H9 (cell line): ENCODE measurements around the gene NCMAP. TPM values are rescaled to one million over a fixed set of nuclear protein-coding genes. Genes with fewer than 3 reads are reported as not detected.
A peak's percentile ranks its signal among the peaks of the same experiment; 100 is the strongest.

ENCODE experiments used
- DNase-seq: peaks from one replicate; pipeline ENCODE4 v3.0.0-alpha.2; 2017
- H2AFZ ChIP-seq: one replicate; pipeline ENCODE4 v1.6.1; 2013; ENCODE audit warnings: mild to moderate bottlenecking, low read length, control low read depth, moderate library complexity
- H2AK5ac ChIP-seq: 2 replicates; pipeline ENCODE4 v1.6.1; 2013; ENCODE audit warnings: low read length, control low read depth, mixed read lengths; ENCODE audit not compliant: insufficient read length
- H2BK120ac ChIP-seq: one replicate; pipeline ENCODE4 v1.6.1; 2013; ENCODE audit warnings: low read depth, mild to moderate bottlenecking, low read length, control low read depth, inconsistent platforms; ENCODE audit not compliant: poor library complexity, severe bottlenecking
- H2BK12ac ChIP-seq: 2 replicates; pipeline ENCODE4 v1.6.1; 2013; ENCODE audit warnings: low read length, control low read depth, mixed read lengths, low read depth; ENCODE audit not compliant: insufficient read length
- H2BK15ac ChIP-seq: 2 replicates; pipeline ENCODE4 v1.6.1; 2013; ENCODE audit warnings: low read depth, low read length, control low read depth
- H2BK20ac ChIP-seq: one replicate; pipeline ENCODE4 v1.6.1; 2013; ENCODE audit warnings: low read depth, mild to moderate bottlenecking, low read length, control low read depth, inconsistent platforms; ENCODE audit not compliant: poor library complexity, severe bottlenecking
- H2BK5ac ChIP-seq: 2 replicates; pipeline ENCODE4 v1.6.1; 2013; ENCODE audit warnings: low read length, control low read depth, mixed read lengths; ENCODE audit not compliant: insufficient read length
- H3K14ac ChIP-seq: 2 replicates; pipeline ENCODE4 v1.6.1; 2013; ENCODE audit warnings: low read length, control low read depth; ENCODE audit not compliant: insufficient read depth
- H3K18ac ChIP-seq: 2 replicates; pipeline ENCODE4 v1.6.1; 2013; ENCODE audit warnings: low read depth, mild to moderate bottlenecking, mixed read lengths, low read length, control low read depth; ENCODE audit not compliant: insufficient read length
- H3K23ac ChIP-seq: 2 replicates; pipeline ENCODE4 v1.6.1; 2013; ENCODE audit warnings: low read length, control low read depth, mixed read lengths, low read depth; ENCODE audit not compliant: insufficient read length
- H3K23me2 ChIP-seq: 2 replicates; pipeline ENCODE4 v1.6.1; 2013; ENCODE audit warnings: low read depth, mild to moderate bottlenecking, mixed read lengths, low read length, control low read depth; ENCODE audit not compliant: insufficient read length, poor library complexity, severe bottlenecking
- H3K27ac ChIP-seq: 2 replicates; pipeline ENCODE4 v1.5.1; 2013; ENCODE audit warnings: low read length, control low read depth, mixed read lengths, low read depth; ENCODE audit not compliant: insufficient read length
- H3K27me3 ChIP-seq: 2 replicates; pipeline ENCODE4 v1.6.1; 2013; ENCODE audit warnings: low read length, control low read depth, inconsistent platforms; ENCODE audit not compliant: insufficient read depth
- H3K4ac ChIP-seq: 2 replicates; pipeline ENCODE4 v1.6.1; 2013; ENCODE audit warnings: low read depth, mild to moderate bottlenecking, control low read depth, inconsistent platforms, low read length, moderate library complexity
- H3K4me1 ChIP-seq: 2 replicates; pipeline ENCODE4 v1.6.1; 2013; ENCODE audit warnings: low read length, control low read depth, inconsistent platforms; ENCODE audit not compliant: insufficient read depth
- H3K4me2 ChIP-seq: 2 replicates; pipeline ENCODE4 v1.6.1; 2013; ENCODE audit warnings: low read length, control low read depth, mixed read lengths; ENCODE audit not compliant: insufficient read length, insufficient read depth
- H3K56ac ChIP-seq: 2 replicates; pipeline ENCODE4 v1.6.1; 2013; ENCODE audit warnings: low read depth, mild to moderate bottlenecking, mixed read lengths, low read length, control low read depth; ENCODE audit not compliant: insufficient read length
- H3K79me1 ChIP-seq: 2 replicates; pipeline ENCODE4 v1.6.1; 2013; ENCODE audit warnings: low read depth, mild to moderate bottlenecking, moderate library complexity, low read length, control low read depth, inconsistent platforms; ENCODE audit not compliant: insufficient read depth, poor library complexity, severe bottlenecking
- H3K79me2 ChIP-seq: 2 replicates; pipeline ENCODE4 v1.6.1; 2013; ENCODE audit warnings: low read length, control low read depth, inconsistent platforms; ENCODE audit not compliant: insufficient read depth
- H3K9ac ChIP-seq: 2 replicates; pipeline ENCODE4 v1.6.1; 2013; ENCODE audit warnings: low read length, control low read depth, mixed read lengths; ENCODE audit not compliant: insufficient read length; ENCODE audit errors: extremely low read depth
- H3K9me3 ChIP-seq: one replicate; pipeline ENCODE4 v1.6.1; 2013; ENCODE audit warnings: low read depth, low read length, inconsistent platforms; ENCODE audit not compliant: control insufficient read depth
- H3T11ph ChIP-seq: one replicate; pipeline ENCODE4 v1.6.1; 2013; ENCODE audit warnings: mild to moderate bottlenecking, low read length, control low read depth, inconsistent platforms
- H4K20me1 ChIP-seq: one replicate; pipeline ENCODE4 v1.6.1; 2013; ENCODE audit not compliant: control insufficient read depth, insufficient read length, insufficient read depth
- H4K5ac ChIP-seq: 2 replicates; pipeline ENCODE4 v1.6.1; 2013; ENCODE audit warnings: low read depth, mild to moderate bottlenecking, mixed read lengths, low read length, control low read depth; ENCODE audit not compliant: insufficient read length
- H4K8ac ChIP-seq: replicated peaks from 2 replicates; pipeline ENCODE4 v1.6.1; 2013; ENCODE audit warnings: low read length, control low read depth, mixed read lengths, low read depth; ENCODE audit not compliant: insufficient read length
- H4K91ac ChIP-seq: 2 replicates; pipeline ENCODE4 v1.6.1; 2013; ENCODE audit warnings: low read depth, mild to moderate bottlenecking, moderate library complexity, mixed read lengths, low read length, control low read depth; ENCODE audit not compliant: insufficient read length
- H3K27ac Mint-ChIP-seq, 3 experiments: 2 replicates in 2 of 3; 3 replicates in 1 of 3; pipeline ENCODE4 v1.8.0; 2020 to 2021; ENCODE audit warnings: mixed read lengths in 3 of 3, mild to moderate bottlenecking in 1 of 3, moderate library complexity in 1 of 3
- H3K27me3 Mint-ChIP-seq: 2 replicates; pipeline ENCODE4 v1.8.0; 2021; ENCODE audit warnings: low read depth, mild to moderate bottlenecking, moderate library complexity, mixed read lengths
- H3K36me3 Mint-ChIP-seq, 3 experiments: 2 replicates in 2 of 3; 3 replicates in 1 of 3; pipeline ENCODE4 v1.8.0; 2020 to 2021; ENCODE audit warnings: low read depth in 3 of 3, mixed read lengths in 3 of 3; ENCODE audit not compliant: insufficient read depth in 1 of 3
- H3K4me1 Mint-ChIP-seq, 2 experiments: 2 replicates each; pipeline ENCODE4 v1.8.0; 2020; ENCODE audit warnings: mixed read lengths in 2 of 2
- H3K4me3 Mint-ChIP-seq, 2 experiments: 2 replicates in 1 of 2; 3 replicates in 1 of 2; pipeline ENCODE4 v1.8.0; 2020 to 2021; ENCODE audit warnings: mild to moderate bottlenecking in 2 of 2, mixed read lengths in 2 of 2, moderate library complexity in 1 of 2
- H3K9me3 Mint-ChIP-seq, 2 experiments: 2 replicates in 1 of 2; 3 replicates in 1 of 2; pipeline ENCODE4 v1.8.0; 2020; ENCODE audit warnings: mild to moderate bottlenecking in 2 of 2, mixed read lengths in 2 of 2, moderate library complexity in 1 of 2
- WGBS: extraction: QIAGEN DNeasy Blood & Tissue Kit; methylation state at CpG from one replicate; pipeline ENCODE4 v1.1.7; 2013; ENCODE audit warnings: missing lambda C conversion rate, low lambda C conversion rate, mixed read lengths; ENCODE audit not compliant: insufficient read length; ENCODE audit errors: extremely low coverage; 5-methylcytosine and 5-hydroxymethylcytosine counted together
- total RNA-seq: library from RNA; stranded (reverse); gene quantifications from 2 replicates; pipeline ENCODE4 v1.2.1, GENCODE V29; 2021
- TF ChIP-seq, protein P1 (sequence below): fragments of 200-600 bp; sonication (generic); conservative IDR thresholded peaks from 3 replicates; pipeline ENCODE4 v1.8.0; 2021; ENCODE audit warnings: antibody characterized with exemption, mild to moderate bottlenecking

NCMAP gene
- total RNA-seq, 1 experiment from 2014 or later, result 0.35 TPM

GRCh38 chr1:24588573-24588972 lies 32.7 kb downstream of the NCMAP start:
- TF ChIP-seq, protein P1, sequence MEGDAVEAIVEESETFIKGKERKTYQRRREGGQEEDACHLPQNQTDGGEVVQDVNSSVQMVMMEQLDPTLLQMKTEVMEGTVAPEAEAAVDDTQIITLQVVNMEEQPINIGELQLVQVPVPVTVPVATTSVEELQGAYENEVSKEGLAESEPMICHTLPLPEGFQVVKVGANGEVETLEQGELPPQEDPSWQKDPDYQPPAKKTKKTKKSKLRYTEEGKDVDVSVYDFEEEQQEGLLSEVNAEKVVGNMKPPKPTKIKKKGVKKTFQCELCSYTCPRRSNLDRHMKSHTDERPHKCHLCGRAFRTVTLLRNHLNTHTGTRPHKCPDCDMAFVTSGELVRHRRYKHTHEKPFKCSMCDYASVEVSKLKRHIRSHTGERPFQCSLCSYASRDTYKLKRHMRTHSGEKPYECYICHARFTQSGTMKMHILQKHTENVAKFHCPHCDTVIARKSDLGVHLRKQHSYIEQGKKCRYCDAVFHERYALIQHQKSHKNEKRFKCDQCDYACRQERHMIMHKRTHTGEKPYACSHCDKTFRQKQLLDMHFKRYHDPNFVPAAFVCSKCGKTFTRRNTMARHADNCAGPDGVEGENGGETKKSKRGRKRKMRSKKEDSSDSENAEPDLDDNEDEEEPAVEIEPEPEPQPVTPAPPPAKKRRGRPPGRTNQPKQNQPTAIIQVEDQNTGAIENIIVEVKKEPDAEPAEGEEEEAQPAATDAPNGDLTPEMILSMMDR, result no peak
- Histone ChIP-seq H3K56ac (no peak overlapping the region), H3K27me3 (no peaks in the 10 kb centered on the region), H3K9me3 (no peaks in the 10 kb centered on the region), H3K4me1 (no peaks in the 10 kb centered on the region), H3T11ph (no peak overlapping the region), H2AFZ (no peak overlapping the region), H3K9ac (no peak overlapping the region), H4K20me1 (no peaks in the 10 kb centered on the region), H2BK5ac (no peak overlapping the region), H3K79me1 (no peaks in the 10 kb centered on the region), H2BK15ac (no peak overlapping the region), H3K14ac (no peak overlapping the region), H2BK120ac (no peak overlapping the region), H3K4me2 (no peak overlapping the region), H3K4ac (no peak overlapping the region), H3K27ac (no peak overlapping the region), H3K18ac (no peak overlapping the region), H3K23ac (no peak overlapping the region), H3K79me2 (no peaks in the 10 kb centered on the region), H2BK12ac (no peak overlapping the region), H4K5ac (no peak overlapping the region), H2BK20ac (no peak overlapping the region), H4K8ac (no peak overlapping the region), H4K91ac (no peak overlapping the region), H2AK5ac (no peak overlapping the region), H3K23me2 (no peaks in the 10 kb centered on the region)
- Mint-ChIP-seq H3K27me3 (peaks cover 9% of the 10 kb centered on the region), H3K9me3 (no peaks in the 10 kb centered on the region), H3K4me1 (peaks cover 0 to 5% of the 10 kb centered on the region in 2 experiments; a peak in 2 of 4 replicates), H3K36me3 (no peaks in the 10 kb centered on the region), H3K4me3 (no peak overlapping the region), H3K27ac (0 out of 7 replicates have a peak overlapping the region, but pooled peaks of 1 of the 3 experiments have one; percentile 35)
- WGBS, result no CpG with 5 or more reads among the region's 5 CpGs
- no peak for DNase-seq
